ENCODE data around the gene YEATS4. TPM values are rescaled to one million over a fixed set of nuclear protein-coding genes. Genes with fewer than 3 reads are reported as not detected.
A peak's percentile ranks its signal among the peaks of the same experiment; 100 is the strongest.

Gene YEATS4
- total and polyA plus RNA-seq, 2 experiments from 2014 or later: 64.7 to 90.5 TPM

GRCh38 chr12:69348162-69348938, 11.2 kb upstream of the YEATS4 start, which contains the start of gene LYZ:
Gene LYZ, plus strand, starts transcription at chr12:69348381. Its CDS starts 28 bp downstream, at chr12:69348409.
- Histone ChIP-seq H4K20me1 (replicated peaks; ENCODE audit: insufficient read depth) (no peaks in the 10 kb centered on the region), H3K27me3 (ENCODE audit: insufficient read depth) (no peaks in the 10 kb centered on the region), H3K9me2 (ENCODE audit: insufficient read depth) (no peaks in the 10 kb centered on the region), H3K79me2 (replicated peaks; ENCODE audit: insufficient read depth) (no peaks in the 10 kb centered on the region), H2AFZ (peak within 1 kb of the TSS; percentile 83), H3K27ac (ENCODE audit: low read depth) (no peak within 1 kb of the TSS), H3F3A (replicated peaks; ENCODE audit: low read depth) (no peaks in the 10 kb centered on the region), H3K36me3 (ENCODE audit: insufficient read depth) (no peaks in the 10 kb centered on the region), H3K4me1 (ENCODE audit: insufficient read depth) (no peaks in the 10 kb centered on the region), H3K4me2 (no peak within 1 kb of the TSS), H3K4me3 (no peak within 1 kb of the TSS)
- ATAC-seq (no peak), DNase-seq (ENCODE audit: low spot score) (peak; percentile 34)
- H3K36me3 Mint-ChIP-seq (ENCODE audit: low read depth): no peaks in the 10 kb centered on the region
- peaks cover 2% of the 10 kb centered on the region for H3K27me3 Mint-ChIP-seq (ENCODE audit: insufficient read depth, low read depth, poor library complexity)
- TF ChIP-seq ZNF331 (CRISPR knock-in tag; IDR thresholded peaks at IDR 0.05; ENCODE audit: low read depth) (no peak), EZH2 (IDR thresholded peaks at IDR 0.05; ENCODE audit: low read depth, unreplicated experiment) (no peak), NANOG (IDR thresholded peaks at IDR 0.05; ENCODE audit: borderline replicate concordance) (no peak), ETS1 (IDR thresholded peaks at IDR 0.05) (no peak), CTCF (conservative IDR thresholded peaks at IDR 0.05; ENCODE audit: low read depth in 2 of 2) (no peak), STAT1 (IDR thresholded peaks at IDR 0.05; ENCODE audit: unreplicated experiment) (no peak), POLR2AphosphoS5 (IDR thresholded peaks at IDR 0.05; ENCODE audit: low read depth) (no peak)
- no peak within 1 kb of the TSS for H3K27ac Mint-ChIP-seq
- H3K4me3 Mint-ChIP-seq: no peak within 1 kb of the TSS
- no peaks in the 10 kb centered on the region for H3K9me3 Mint-ChIP-seq
- peaks cover 4% of the 10 kb centered on the region for H3K4me1 Mint-ChIP-seq

GRCh38 chr12:69350002-69350626, 9.4 kb upstream of the YEATS4 start:
- H3K27ac ChIP-seq (ENCODE audit: low read depth): no peak overlapping the region
- Mint-ChIP-seq H3K4me1 (peaks cover 14% of the 10 kb centered on the region), H3K4me3 (no peak overlapping the region), H3K27me3 (ENCODE audit: insufficient read depth, low read depth, poor library complexity) (no peaks in the 10 kb centered on the region), H3K27ac (no peak overlapping the region), H3K36me3 (ENCODE audit: low read depth) (no peaks in the 10 kb centered on the region), H3K9me3 (no peaks in the 10 kb centered on the region)
- no peaks in the 10 kb centered on the region for H3K79me2 ChIP-seq (replicated peaks; ENCODE audit: insufficient read depth)
- no peaks in the 10 kb centered on the region for H4K20me1 ChIP-seq (replicated peaks; ENCODE audit: insufficient read depth)
- no peaks in the 10 kb centered on the region for H3F3A ChIP-seq (replicated peaks; ENCODE audit: low read depth)
- H3K9me2 ChIP-seq (ENCODE audit: insufficient read depth): no peaks in the 10 kb centered on the region
- no peaks in the 10 kb centered on the region for H3K27me3 ChIP-seq (ENCODE audit: insufficient read depth)
- ATAC-seq (no peak), DNase-seq (ENCODE audit: low spot score) (no peak)
- H3K4me1 ChIP-seq (ENCODE audit: insufficient read depth): no peaks in the 10 kb centered on the region
- H3K4me3 ChIP-seq: no peak overlapping the region
- no peaks in the 10 kb centered on the region for H3K36me3 ChIP-seq (ENCODE audit: insufficient read depth)
- no peak overlapping the region for H2AFZ ChIP-seq
- H3K4me2 ChIP-seq: no peak overlapping the region
- TF ChIP-seq EZH2 (IDR thresholded peaks at IDR 0.05; ENCODE audit: low read depth, unreplicated experiment): no peak
- TF ChIP-seq NANOG (IDR thresholded peaks at IDR 0.05; ENCODE audit: borderline replicate concordance): no peak
- no peak for TF ChIP-seq CTCF (conservative IDR thresholded peaks at IDR 0.05; ENCODE audit: low read depth in 2 of 2)
- TF ChIP-seq JUNB (IDR thresholded peaks at IDR 0.05; ENCODE audit: unreplicated experiment): no peak
- TF ChIP-seq EZH2phosphoT487 (IDR thresholded peaks at IDR 0.05; ENCODE audit: unreplicated experiment): no peak
- TF ChIP-seq, protein P1, sequence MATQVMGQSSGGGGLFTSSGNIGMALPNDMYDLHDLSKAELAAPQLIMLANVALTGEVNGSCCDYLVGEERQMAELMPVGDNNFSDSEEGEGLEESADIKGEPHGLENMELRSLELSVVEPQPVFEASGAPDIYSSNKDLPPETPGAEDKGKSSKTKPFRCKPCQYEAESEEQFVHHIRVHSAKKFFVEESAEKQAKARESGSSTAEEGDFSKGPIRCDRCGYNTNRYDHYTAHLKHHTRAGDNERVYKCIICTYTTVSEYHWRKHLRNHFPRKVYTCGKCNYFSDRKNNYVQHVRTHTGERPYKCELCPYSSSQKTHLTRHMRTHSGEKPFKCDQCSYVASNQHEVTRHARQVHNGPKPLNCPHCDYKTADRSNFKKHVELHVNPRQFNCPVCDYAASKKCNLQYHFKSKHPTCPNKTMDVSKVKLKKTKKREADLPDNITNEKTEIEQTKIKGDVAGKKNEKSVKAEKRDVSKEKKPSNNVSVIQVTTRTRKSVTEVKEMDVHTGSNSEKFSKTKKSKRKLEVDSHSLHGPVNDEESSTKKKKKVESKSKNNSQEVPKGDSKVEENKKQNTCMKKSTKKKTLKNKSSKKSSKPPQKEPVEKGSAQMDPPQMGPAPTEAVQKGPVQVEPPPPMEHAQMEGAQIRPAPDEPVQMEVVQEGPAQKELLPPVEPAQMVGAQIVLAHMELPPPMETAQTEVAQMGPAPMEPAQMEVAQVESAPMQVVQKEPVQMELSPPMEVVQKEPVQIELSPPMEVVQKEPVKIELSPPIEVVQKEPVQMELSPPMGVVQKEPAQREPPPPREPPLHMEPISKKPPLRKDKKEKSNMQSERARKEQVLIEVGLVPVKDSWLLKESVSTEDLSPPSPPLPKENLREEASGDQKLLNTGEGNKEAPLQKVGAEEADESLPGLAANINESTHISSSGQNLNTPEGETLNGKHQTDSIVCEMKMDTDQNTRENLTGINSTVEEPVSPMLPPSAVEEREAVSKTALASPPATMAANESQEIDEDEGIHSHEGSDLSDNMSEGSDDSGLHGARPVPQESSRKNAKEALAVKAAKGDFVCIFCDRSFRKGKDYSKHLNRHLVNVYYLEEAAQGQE (IDR thresholded peaks at IDR 0.05; ENCODE audit: unreplicated experiment): no peak
